AG09319 (cell line): ENCODE results near the gene PCNX2.

Source experiments
- DNase-seq: peaks from one replicate; pipeline ENCODE4 v3.0.0-alpha.2; 2010; ENCODE audit warnings: low read depth; ENCODE audit errors: extremely low read depth
- TF ChIP-seq, protein P1 (sequence below): IDR thresholded peaks from 2 replicates; pipeline ENCODE4 v1.5.1; 2011; ENCODE audit warnings: low read depth, mild to moderate bottlenecking, inconsistent platforms, low read length, moderate library complexity

The PCNX2 gene

GRCh38 chr1:233064988-233065387 lies 230.5 kb downstream of the PCNX2 start:
- TF ChIP-seq, protein P1, sequence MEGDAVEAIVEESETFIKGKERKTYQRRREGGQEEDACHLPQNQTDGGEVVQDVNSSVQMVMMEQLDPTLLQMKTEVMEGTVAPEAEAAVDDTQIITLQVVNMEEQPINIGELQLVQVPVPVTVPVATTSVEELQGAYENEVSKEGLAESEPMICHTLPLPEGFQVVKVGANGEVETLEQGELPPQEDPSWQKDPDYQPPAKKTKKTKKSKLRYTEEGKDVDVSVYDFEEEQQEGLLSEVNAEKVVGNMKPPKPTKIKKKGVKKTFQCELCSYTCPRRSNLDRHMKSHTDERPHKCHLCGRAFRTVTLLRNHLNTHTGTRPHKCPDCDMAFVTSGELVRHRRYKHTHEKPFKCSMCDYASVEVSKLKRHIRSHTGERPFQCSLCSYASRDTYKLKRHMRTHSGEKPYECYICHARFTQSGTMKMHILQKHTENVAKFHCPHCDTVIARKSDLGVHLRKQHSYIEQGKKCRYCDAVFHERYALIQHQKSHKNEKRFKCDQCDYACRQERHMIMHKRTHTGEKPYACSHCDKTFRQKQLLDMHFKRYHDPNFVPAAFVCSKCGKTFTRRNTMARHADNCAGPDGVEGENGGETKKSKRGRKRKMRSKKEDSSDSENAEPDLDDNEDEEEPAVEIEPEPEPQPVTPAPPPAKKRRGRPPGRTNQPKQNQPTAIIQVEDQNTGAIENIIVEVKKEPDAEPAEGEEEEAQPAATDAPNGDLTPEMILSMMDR, result no peak

DNA sequence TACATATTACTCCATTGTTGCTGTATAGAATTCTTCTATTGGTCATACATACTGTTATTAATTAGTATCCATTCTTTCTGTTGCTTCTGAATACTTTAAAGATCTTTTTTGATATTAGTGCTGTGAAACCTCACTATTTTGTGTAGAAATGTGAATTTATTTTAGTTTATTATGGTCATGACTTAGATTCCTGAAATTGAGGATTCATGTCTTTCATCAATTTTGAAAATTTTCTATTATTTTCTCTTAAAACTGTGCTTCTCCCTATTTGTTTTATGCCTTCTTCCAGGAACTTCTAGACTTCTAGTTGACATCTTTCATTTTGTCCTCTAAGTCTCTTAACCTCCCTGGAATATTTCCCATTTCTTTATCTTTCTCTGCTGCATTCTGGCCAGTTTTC lies 232.1 kb downstream of the PCNX2 start:
- TF ChIP-seq, protein P1, result no peak
- DNase-seq, result no peak

More at GRCh38 chr1:233064988-233065387, 230.5 kb downstream of the PCNX2 start:
- DNase-seq, result no peak

GRCh38 chr1:233061265-233061664 lies 234.3 kb downstream of the PCNX2 start:
- TF ChIP-seq, protein P1, result no peak
- no peak for DNase-seq

GRCh38 chr1:233060461-233060994 lies 235.0 kb downstream of the PCNX2 start:
- no peak for DNase-seq
- TF ChIP-seq, protein P1, result no peak

GRCh38 chr1:233057836-233058235 lies 237.7 kb downstream of the PCNX2 start:
- no peak for DNase-seq
- TF ChIP-seq, protein P1, result no peak

- TF ChIP-seq, protein P1, result no peak
- DNase-seq, result no peak
Observed at GRCh38 chr1:233055879-233056641, 239.5 kb downstream of the PCNX2 start.

GRCh38 chr1:233045588-233045987 lies 249.9 kb downstream of the PCNX2 start:
- TF ChIP-seq, protein P1, result no peak
- no peak for DNase-seq
